Measurements from ENCODE around the gene AFG3L2.

AFG3L2 gene

DNA sequence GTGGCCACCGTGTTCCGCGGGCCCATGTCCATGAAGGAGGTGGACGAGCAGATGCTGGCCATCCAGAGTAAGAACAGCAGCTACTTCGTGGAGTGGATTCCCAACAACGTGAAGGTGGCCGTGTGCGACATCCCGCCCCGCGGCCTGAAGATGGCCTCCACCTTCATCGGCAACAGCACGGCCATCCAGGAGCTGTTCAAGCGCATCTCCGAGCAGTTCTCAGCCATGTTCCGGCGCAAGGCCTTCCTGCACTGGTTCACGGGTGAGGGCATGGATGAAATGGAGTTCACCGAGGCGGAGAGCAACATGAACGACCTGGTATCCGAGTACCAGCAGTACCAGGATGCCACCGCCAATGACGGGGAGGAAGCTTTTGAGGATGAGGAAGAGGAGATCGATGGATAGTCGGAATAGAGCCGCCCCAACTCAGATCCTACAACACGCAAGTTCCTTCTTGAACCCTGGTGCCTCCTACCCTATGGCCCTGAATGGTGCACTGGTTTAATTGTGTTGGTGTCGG is 51.2 kb downstream of the AFG3L2 start:
- no peak for DNase-seq (ENCODE audit: low spot score)

DNA sequence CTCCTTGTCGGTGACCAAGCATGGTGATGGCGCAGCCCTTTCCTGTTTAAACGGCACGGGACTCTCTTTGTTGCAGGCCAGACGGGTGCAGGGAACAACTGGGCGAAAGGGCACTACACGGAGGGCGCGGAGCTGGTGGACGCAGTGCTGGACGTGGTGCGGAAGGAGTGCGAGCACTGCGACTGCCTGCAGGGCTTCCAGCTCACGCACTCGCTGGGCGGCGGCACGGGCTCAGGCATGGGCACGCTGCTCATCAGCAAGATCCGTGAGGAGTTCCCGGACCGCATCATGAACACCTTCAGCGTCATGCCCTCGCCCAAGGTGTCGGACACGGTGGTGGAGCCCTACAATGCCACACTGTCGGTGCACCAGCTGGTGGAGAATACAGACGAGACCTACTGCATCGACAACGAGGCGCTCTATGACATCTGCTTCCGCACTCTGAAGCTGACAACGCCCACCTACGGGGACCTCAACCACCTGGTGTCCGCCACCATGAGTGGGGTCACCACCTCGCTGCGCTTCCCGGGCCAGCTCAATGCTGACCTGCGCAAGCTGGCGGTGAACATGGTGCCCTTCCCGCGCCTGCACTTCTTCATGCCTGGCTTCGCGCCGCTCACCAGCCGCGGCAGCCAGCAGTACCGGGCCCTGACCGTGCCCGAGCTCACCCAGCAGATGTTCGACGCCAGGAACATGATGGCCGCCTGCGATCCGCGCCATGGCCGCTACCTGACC is 51.9 kb downstream of the AFG3L2 start:
- DNase-seq (ENCODE audit: low spot score): no peak

DNA sequence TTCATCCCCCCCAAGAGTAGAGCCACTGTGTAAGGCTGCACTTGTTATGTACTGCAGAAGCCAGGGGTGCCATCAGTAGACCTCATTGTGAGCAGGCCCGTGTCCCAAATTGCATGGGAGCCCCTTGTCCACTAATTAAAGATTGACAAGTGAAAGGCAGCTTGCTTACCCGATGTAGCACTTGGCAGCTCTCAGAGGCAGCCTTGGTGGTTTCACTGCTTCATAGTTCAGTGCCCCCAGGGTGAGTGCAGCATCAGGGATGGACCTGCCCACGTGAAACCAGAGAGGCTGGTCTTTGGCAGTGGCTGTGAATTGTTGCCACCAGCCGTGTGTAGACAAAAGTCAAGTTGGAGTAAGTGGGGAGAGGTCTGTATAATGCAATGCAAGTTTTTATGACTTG is 55.7 kb downstream of the AFG3L2 start:
- no peak for DNase-seq (ENCODE audit: low spot score)

DNA sequence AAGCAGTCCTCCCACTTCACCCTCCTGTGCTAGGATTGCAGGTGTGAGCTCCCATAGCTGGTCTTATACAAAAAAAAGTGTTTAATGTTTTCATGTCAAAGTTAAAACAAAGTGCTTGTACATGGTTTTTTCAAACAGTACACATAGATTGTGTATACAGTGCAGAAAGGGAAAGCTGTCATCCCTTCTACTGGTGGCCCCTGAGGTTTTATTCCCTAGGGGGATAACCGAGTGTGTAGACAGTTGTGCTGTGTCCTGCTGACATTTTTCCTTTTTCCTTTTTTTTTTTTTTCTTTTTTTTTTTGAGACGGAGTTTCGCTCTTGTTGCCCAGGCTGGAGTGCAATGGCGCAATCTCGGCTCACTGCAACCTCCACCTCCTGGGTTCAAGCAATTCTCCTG is 58.2 kb downstream of the AFG3L2 start:
- no peak for DNase-seq (ENCODE audit: low spot score)

DNA sequence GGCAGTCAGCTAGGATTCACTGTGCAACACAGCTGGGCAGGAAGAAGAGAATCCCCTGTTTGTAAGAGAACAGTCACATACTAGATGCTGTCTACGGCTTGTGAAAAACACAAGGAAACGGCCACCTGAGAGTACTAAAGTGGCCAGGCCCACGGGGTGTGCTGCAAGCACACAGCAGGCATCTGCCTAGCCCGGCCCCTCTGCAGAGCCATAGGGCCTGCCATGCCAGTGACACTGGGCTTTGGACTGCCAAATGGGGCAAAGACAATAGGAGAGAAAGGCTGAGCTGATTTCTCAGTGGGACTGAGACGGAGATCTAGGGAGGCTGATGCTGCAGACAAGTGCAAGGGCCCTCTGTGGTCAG is 58.7 kb downstream of the AFG3L2 start:
- DNase-seq (ENCODE audit: low spot score): no peak

DNA sequence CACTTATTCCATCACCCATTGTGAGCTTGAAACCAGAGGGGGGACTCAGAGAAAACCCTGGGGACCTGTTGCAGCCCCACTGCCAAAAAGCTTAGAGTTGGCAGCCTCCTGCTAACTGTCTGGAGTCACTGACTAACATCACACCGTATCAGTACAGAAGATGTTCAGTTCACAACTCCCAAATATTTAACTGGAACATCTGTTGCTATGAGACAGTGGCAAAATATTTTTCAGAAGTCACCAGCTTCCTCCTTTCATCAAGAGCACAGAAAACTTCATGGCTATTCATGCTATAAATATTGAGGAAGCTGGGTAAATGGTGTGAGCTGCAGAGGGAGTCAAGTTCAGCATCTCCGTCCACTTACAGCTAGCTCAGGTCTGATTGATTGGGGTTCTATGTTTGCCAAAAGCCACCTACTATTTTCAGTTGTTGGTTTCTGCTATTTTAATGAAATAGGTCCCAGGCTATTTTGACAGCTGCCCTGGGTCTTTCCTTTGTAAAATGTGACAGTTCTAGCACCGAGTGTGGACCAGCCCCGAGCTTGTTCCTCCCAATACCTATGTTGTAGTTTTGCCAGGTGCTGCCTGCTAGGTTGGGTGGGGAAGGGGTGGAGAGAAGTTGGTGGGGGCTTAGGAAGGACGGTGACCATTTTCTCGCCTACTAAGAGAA is 59.2 kb downstream of the AFG3L2 start:
- DNase-seq (ENCODE audit: low spot score): no peak

DNA sequence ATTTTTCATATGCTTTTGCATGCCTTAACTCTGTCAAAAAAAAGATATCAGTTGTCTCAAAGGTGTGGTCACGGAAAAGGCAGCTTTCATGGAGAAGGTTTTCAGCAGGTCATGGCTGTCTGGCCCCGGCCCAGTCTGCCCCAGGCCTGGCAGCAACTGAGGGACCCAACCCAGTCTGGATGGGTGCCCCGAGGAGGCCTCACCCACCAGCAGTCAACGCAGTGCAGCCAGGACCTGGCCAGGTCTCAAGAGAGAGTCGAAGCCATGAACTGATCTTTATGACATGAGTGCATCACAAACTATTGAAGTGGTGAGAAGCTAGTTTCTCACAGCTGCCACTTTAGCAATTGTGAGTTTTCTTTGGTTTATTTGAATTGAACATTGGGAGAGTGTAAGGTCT is 61.1 kb downstream of the AFG3L2 start:
- no peak for DNase-seq (ENCODE audit: low spot score)

DNA sequence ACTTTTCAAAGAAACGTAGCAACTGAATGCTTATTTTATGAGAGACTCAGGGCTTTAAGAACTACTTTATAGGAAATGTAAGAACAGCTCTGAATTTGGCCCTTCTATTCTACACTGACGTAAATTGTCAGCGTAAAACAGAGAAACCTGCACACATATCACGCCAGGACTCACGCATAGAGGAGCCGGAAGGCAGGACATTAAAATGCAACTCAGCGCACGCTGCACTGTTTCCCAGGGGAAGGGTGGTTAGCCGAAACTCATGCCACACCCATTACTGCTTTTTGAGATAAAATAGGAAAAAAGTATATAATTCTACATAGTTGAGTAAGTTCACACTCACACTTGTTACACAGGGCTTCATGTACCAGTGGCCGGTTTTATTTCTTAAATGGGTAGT is 61.5 kb downstream of the AFG3L2 start:
- DNase-seq (ENCODE audit: low spot score): no peak

DNA sequence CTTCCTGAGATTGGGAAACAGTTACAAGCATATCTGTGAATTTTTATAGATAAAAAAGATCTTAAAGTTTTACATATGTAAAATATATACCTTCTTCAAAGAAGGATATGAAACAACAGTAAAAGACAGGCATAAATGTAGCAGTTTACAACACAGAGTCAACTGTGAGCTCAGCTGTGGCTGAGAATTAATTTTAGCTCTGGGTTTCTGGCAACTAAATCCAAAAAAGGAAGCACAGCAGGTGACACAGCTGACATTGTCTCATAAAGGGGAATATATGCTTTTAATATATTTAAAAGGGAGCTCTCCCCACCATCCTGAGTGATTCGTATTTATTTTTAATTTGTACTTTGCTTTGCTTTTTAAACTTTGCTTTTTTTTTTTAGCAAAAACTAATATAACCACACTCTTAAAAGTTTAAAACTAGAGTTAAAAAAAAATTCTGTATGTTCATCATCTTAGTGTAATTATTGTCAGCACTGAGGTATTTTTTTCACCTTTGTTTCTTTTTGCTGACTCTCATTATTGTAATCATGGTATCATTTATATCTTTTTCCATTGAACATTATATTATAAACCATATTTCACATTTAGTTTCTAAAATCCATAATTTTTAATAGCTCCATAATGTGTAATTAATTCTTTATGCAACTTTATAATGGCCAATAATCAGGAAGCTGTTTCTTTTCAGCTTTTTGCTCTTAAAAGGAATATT is 62.3 kb downstream of the AFG3L2 start:
- DNase-seq (ENCODE audit: low spot score): no peak

DNA sequence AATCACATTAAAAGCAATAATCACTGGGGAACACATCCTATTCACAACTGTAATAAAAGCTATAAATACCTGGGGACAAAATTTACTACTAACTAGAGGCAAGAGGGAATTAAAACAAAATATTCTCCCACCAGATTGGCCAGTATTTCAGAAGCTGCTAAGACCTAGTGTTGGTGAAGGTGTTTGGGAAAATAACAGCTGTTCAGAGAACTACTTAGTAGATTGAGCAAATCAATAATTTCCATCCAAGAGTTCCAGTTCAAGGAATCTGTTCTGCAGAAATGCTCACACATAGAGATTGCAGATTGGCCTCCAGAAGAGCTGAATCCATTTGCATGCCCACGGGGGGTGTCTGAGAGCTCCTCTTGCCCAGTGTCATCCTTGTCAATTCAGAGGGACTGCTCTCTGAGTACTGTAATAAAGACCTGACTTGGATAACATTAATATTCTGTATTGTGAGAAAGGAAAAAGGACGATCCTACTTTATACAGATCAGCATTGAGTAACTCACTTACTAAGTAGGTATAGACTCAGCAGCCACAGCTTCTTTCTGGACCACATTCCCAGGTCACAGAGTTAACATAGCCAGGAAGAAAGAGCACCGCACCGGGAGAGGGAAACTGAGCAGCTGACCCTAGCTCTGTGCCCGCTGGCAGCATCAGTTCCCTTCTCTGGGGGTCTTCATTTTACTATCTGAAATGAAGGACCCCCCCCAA is 63.3 kb downstream of the AFG3L2 start:
- DNase-seq (ENCODE audit: low spot score): no peak

DNA sequence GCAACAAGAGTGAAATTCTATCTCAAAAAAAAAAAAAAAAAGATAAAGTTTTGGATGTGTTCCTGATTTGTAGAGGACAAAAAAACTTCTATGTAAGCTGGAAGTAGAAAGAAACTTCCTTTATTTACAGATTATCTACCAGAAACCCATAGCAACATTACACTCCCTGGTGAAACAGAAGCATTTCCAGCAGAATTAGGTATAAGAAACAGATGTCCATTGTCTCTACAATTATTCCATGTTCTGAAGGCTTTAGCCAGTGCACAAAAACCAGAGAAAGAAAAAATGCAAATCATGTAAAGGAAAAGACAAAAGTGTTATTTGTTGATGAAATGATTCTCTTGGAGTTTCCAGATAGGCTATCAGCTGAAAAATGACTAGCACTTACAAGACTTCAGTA is 64.1 kb downstream of the AFG3L2 start:
- DNase-seq (ENCODE audit: low spot score): no peak

DNA sequence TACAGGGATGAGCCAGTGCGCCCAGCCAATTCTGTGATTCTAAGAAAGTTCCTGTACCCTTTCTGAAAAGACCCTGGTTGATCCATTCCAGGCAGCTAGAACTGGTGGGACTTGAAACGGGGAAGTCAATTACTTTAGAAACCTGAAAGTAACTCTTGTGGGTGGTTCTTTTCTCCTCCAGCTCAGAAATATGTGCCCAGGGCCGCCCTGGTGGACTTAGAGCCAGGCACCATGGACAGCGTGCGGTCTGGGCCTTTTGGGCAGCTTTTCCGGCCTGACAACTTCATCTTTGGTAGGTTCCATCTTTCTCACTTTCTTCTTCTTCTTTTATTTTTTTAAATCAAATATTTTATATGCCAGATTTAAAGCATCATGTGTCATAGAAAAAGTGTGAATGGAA is 66.3 kb downstream of the AFG3L2 start:
- DNase-seq (ENCODE audit: low spot score): no peak

DNA sequence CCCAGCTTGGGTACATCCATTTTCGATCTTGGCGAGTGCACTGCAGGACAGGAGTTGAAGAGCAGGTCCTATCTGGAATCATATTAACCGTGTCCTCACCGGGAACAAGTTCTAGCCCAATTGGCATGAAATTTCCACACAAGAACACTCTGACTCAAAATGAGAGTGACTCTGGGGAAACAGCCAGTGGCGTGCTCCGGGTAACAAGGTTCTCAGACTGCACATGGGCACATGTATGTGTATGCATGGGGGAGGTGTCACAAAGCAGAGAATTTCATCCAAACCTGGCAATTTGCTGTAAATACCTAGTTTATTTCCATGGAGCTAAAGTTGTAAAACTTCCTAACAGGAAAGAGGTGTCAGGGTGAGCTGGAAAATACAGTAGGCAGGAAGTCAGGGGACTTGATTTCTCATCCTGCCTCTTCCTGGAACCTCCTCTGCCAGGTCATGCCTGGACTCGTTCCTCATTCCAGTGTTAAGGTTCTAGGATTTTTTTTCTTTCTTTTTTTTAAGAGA is 67.3 kb downstream of the AFG3L2 start:
- no peak for DNase-seq (ENCODE audit: low spot score)

DNA sequence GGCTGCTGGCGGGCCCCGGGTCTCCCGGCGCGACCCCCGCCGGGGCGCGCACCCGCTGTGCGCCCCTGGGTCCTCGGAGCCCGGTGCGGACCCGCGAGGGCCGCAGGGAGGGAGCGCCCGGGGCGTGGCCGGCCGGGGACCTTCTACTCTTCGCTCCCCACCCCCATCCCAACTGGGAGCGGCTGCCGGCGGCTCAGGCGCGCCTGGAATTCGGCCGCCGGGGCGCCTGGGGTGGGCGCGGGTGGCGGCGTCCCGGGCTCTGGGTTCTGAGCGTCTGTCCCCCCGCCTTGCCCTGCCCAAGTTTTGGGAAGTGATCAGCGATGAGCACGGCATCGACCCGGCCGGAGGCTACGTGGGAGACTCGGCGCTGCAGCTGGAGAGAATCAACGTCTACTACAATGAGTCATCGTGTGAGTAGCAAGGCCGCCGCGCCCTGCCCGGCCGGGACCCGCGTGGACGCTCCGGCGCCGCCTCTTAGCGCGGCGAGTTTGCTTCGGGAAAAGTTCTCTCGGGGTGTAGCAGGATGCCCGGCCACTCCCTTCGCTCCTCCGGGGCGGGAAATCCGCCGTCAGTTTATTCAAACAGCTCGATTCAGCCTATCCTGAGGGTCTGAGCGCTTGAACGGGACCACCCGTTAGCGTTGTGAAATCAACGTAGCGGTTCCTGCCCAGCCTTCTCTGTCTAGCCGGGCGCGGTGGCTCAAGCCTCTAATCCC is 68.5 kb downstream of the AFG3L2 start:
- DNase-seq (ENCODE audit: low spot score): peak; percentile 80

DNA sequence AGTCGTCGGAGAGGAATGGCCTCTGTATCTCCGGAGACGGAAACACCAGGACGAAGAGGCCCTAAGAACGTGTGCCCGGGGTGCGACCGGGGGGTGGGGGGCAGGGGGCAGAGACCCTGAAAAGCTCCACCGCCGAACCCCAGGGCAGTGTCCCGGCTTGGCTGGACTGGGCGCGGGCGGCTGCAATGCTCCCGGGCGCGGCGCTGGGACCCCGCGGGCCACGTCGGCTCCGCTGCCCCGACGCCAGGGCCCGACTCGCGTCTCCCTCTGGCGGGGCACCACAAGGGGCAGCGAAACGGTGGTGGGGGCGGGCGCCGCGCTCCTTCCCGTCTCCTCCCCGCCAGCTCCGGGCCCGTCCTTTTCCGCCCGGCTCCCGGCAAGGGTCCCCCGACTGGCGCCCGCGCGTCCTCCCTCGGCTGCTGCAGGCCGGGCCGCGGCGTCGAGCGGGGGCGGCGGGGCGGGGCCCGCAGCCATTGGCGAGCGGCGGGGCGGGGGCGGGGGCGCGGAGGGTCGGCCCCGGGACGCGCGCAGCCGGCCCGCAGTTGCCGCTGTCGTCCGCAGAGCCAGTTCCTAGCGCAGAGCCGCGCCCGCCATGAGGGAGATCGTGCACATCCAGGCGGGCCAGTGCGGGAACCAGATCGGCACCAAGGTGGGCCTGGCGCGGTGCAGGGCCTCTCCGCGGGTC is 69.2 kb downstream of the AFG3L2 start, which contains the start of gene TUBB6:
TUBB6 (plus strand) TSS at position 541 of the 685 bp plus-strand sequence; CDS start at position 593, 52 bp downstream.
- DNase-seq (ENCODE audit: low spot score): peak; percentile 94

DNA sequence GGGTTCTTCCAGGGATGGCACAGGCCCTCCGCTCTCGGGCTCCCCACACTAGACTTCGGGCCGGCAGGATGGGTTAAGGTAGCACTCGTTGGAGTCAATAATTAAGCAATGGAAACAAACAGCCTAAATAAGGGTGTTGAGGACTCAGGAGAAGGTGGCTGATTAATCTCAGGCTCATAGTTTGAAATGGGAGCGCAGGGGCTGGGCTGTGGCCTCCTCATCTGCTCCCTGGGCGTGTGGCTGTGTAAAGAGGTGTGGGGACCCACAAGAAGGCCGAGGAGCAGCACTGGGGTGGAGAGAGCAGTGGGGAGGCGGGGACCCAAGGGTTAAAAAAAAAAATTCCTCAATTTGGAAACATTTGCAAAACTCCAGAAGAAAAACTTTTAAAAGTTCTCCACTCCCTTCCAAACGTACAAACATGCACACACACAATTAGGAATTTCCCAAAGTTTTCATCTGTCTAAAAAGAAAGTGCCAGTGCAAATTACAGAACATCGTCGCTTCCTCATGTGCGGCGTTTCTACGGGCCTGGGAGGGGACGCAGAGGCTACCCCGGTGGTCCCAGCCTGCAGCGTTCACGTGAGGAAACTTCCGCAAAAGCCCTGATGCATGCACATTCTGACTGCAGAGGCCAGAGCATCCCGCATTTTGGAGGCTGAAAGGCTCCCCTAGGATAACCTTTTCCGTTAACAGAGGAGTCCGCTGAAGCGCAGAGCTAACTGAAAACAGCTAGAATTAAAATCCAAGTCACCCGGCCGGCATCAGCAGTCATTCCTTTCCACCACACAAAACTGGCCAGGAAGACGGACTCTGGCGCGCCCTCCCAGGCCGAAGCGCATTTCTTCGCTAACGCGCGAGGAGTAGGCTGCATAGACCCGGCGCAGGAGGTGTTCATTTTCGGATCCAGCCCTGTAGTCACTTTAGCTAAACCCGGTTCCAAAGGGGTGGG is 70.0 kb downstream of the AFG3L2 start:
- DNase-seq (ENCODE audit: low spot score): peak; percentile 28

DNA sequence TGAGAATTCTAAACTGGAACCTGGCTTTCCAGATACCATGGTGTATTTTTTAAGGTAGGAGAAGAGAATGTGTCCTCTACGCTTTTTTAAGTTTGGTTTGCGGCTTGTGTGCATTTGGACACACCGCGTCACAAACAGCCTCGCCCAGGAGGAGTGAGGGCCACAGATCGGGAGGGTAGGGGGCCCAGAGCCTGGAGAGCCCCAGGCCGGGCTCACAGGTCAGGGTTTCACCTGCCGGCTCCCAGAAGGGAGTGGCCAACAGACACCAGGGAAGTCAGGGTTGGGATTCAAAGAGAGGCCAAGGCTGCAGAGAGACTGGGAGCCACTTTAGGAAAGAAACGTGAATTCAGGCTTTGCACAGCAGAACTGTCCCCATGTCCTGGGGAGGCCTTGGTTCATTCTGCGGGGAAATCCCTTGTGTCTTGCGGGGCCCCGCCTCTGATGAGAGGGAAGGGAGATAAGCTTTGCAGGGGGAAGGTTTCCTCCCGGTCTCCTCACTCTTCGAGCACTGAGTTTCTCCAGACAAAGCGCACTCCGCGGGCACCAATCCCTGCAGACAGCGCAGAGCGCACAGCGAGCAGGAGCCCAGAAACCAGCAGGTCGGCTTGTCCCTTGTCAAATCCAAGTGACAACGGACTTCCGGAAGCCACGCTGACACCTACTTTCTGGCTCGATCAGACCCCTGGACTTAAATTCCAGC is 70.9 kb downstream of the AFG3L2 start:
- DNase-seq (ENCODE audit: low spot score): no peak

DNA sequence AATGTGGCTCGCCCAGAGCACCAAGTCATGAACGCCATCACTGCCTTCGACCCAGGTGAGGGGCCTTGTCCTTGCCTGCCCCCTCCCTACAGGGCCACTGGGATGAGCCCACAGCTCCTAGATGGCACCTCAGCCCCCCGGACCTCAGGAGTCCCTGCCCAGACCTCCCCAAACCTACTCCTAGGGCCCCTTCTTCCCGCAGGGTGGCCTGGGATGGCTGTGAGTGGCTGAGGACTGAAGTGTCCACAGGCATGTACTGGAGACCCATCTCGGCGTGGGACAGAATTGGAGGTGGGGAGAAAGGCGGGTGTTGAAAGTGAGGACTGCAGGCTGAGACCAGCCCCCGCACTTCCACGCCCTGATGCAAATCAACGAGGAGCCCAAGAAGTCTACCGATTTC is 71.8 kb downstream of the AFG3L2 start:
- DNase-seq (ENCODE audit: low spot score): no peak
